Activated CD4-positive, alpha-beta T cell treated with anti-CD3 and anti-CD28 coated beads, Interleukin-2, amount 10 ng/mL, durations not matched to agents 24 days and 14 days (primary cell): ENCODE results near the gene MB. TPM values are rescaled to one million over a fixed set of nuclear protein-coding genes. Genes with fewer than 3 reads are reported as not detected.
"Not testable (repeated sequence)": the region's sequence is repeated elsewhere in the genome, so short reads cannot be mapped to it uniquely, and the experiment has no call there.

ENCODE experiments used
- DNase-seq: peaks from one replicate; pipeline ENCODE4 v3.0.0; 2022
- H3K27ac Mint-ChIP-seq: one replicate; pipeline ENCODE4 v1.8.0; 2022; ENCODE audit warnings: mild to moderate bottlenecking, mixed read lengths
- H3K27me3 Mint-ChIP-seq: one replicate; pipeline ENCODE4 v1.8.0; 2022; ENCODE audit warnings: mixed read lengths
- H3K36me3 Mint-ChIP-seq: one replicate; pipeline ENCODE4 v1.8.0; 2022; ENCODE audit warnings: low read depth, mild to moderate bottlenecking, mixed read lengths
- H3K4me1 Mint-ChIP-seq: one replicate; pipeline ENCODE4 v1.8.0; 2021; ENCODE audit warnings: mixed read lengths
- H3K4me3 Mint-ChIP-seq: one replicate; pipeline ENCODE4 v1.8.0; 2022; ENCODE audit warnings: mild to moderate bottlenecking, moderate library complexity, mixed read lengths
- H3K9me3 Mint-ChIP-seq: one replicate; pipeline ENCODE4 v1.8.0; 2021; ENCODE audit warnings: mixed read lengths
- intact Hi-C: fragments of 100-400 bp; cut with micrococcal nuclease; formaldehyde crosslinking; loops from one replicate; pipeline ENCODE4 v1.15.1; 2023
- total RNA-seq: library from RNA; stranded (reverse); gene quantifications from 2 replicates; pipeline ENCODE4 v1.2.3, GENCODE V29; 2022

Gene MB
- 2.7 and 3.7 TPM in 2 replicates for total RNA-seq

- intact Hi-C loops, result no loop called here
- Mint-ChIP-seq H3K4me3 (no peak within 1 kb of the TSS), H3K27me3 (no peaks in the 10 kb centered on the region), H3K36me3 (no peaks in the 10 kb centered on the region), H3K27ac (no peak within 1 kb of the TSS), H3K9me3 (no peaks in the 10 kb centered on the region), H3K4me1 (peaks cover 14% of the 10 kb centered on the region)
- no peak for DNase-seq
Measured at GRCh38 chr22:35617137-35617755, at the start of gene MB. Gene MB, minus strand, starts transcription at chr22:35617329. Its CDS starts 72 bp downstream, at chr22:35617257.

- intact Hi-C loops, DNase-seq, H3K4me3 Mint-ChIP-seq, H3K27ac Mint-ChIP-seq, H3K27me3 Mint-ChIP-seq, H3K4me1 Mint-ChIP-seq: not testable (repeated sequence)
- H3K36me3 Mint-ChIP-seq, result peaks cover 55% of the 10 kb centered on the region
- H3K9me3 Mint-ChIP-seq, result peaks cover 22% of the 10 kb centered on the region
Measured at GRCh38 chr22:35666699-35667098, 49.6 kb upstream of the MB start.

- intact Hi-C loops, result no loop called here
- DNase-seq, result no peak
- no peaks in the 10 kb centered on the region for H3K27me3 Mint-ChIP-seq
- H3K9me3 Mint-ChIP-seq, result peaks cover 22% of the 10 kb centered on the region
- H3K4me3 Mint-ChIP-seq, result no peak overlapping the region
- no peak overlapping the region for H3K27ac Mint-ChIP-seq
- H3K4me1 Mint-ChIP-seq, result peaks cover 22% of the 10 kb centered on the region
- peaks cover 71% of the 10 kb centered on the region for H3K36me3 Mint-ChIP-seq
Measured at GRCh38 chr22:35664955-35665587, 47.9 kb upstream of the MB start.

- intact Hi-C loops, result no loop called here
- Mint-ChIP-seq H3K9me3 (peaks cover 22% of the 10 kb centered on the region), H3K4me1 (peaks cover 32% of the 10 kb centered on the region), H3K36me3 (peaks cover 83% of the 10 kb centered on the region), H3K27me3 (no peaks in the 10 kb centered on the region), H3K4me3 (peak overlapping the region; percentile 20), H3K27ac (peak overlapping the region; percentile 12)
- DNase-seq, result no peak
Measured at GRCh38 chr22:35663371-35663770, 46.2 kb upstream of the MB start.

- intact Hi-C loops, result no loop called here
- Mint-ChIP-seq H3K9me3 (peaks cover 23% of the 10 kb centered on the region), H3K27me3 (no peaks in the 10 kb centered on the region), H3K27ac (peak overlapping the region; percentile 68), H3K4me3 (no peak overlapping the region), H3K36me3 (peaks cover 84% of the 10 kb centered on the region), H3K4me1 (peaks cover 36% of the 10 kb centered on the region)
- DNase-seq, result no peak
Measured at GRCh38 chr22:35662914-35663313, 45.8 kb upstream of the MB start.

GRCh38 chr22:35661464-35661863 is 44.3 kb upstream of the MB start:
- Mint-ChIP-seq H3K27me3 (no peaks in the 10 kb centered on the region), H3K4me3 (no peak overlapping the region), H3K36me3 (peaks cover 84% of the 10 kb centered on the region), H3K4me1 (peaks cover 48% of the 10 kb centered on the region), H3K27ac (peak overlapping the region; percentile 88), H3K9me3 (peaks cover 19% of the 10 kb centered on the region)
- DNase-seq, result no peak
- intact Hi-C loops, result loop anchor here (1.0 to 2.0 kb wide), 2 partner anchors 13 to 17 kb away; partner anchors contain the start of gene APOL6

GRCh38 chr22:35660291-35661127 is 43.4 kb upstream of the MB start:
- H3K9me3 Mint-ChIP-seq, result peaks cover 19% of the 10 kb centered on the region
- peak; percentile 75 for DNase-seq
- H3K4me1 Mint-ChIP-seq, result peaks cover 53% of the 10 kb centered on the region
- peak overlapping the region; percentile 88 for H3K27ac Mint-ChIP-seq
- no peaks in the 10 kb centered on the region for H3K27me3 Mint-ChIP-seq
- peaks cover 90% of the 10 kb centered on the region for H3K36me3 Mint-ChIP-seq
- intact Hi-C loops, result loop anchor here (1.0 to 2.0 kb wide), 2 partner anchors 12 to 18 kb away; partner anchors contain the start of gene APOL6
- H3K4me3 Mint-ChIP-seq, result peak overlapping the region; percentile 64

- intact Hi-C loops, result no loop called here
- peaks cover 70% of the 10 kb centered on the region for H3K4me1 Mint-ChIP-seq
- no peak for DNase-seq
- no peaks in the 10 kb centered on the region for H3K27me3 Mint-ChIP-seq
- H3K9me3 Mint-ChIP-seq, result peaks cover 23% of the 10 kb centered on the region
- H3K27ac Mint-ChIP-seq, result peak overlapping the region; percentile 56
- H3K4me3 Mint-ChIP-seq, result no peak overlapping the region
- H3K36me3 Mint-ChIP-seq, result peaks cover 94% of the 10 kb centered on the region
Measured at GRCh38 chr22:35657571-35658312, 40.6 kb upstream of the MB start.

GRCh38 chr22:35656284-35656752 is 39.2 kb upstream of the MB start:
- peaks cover 23% of the 10 kb centered on the region for H3K9me3 Mint-ChIP-seq
- no peak for DNase-seq
- H3K36me3 Mint-ChIP-seq, result peaks cover 92% of the 10 kb centered on the region
- H3K4me3 Mint-ChIP-seq, result no peak overlapping the region
- intact Hi-C loops, result no loop called here
- H3K27ac Mint-ChIP-seq, result peak overlapping the region; percentile 44
- no peaks in the 10 kb centered on the region for H3K27me3 Mint-ChIP-seq
- H3K4me1 Mint-ChIP-seq, result peaks cover 59% of the 10 kb centered on the region

- H3K27me3 Mint-ChIP-seq, result no peaks in the 10 kb centered on the region
- peaks cover 26% of the 10 kb centered on the region for H3K9me3 Mint-ChIP-seq
- H3K36me3 Mint-ChIP-seq, result peaks cover 86% of the 10 kb centered on the region
- peaks cover 57% of the 10 kb centered on the region for H3K4me1 Mint-ChIP-seq
- no peak for DNase-seq
- peak overlapping the region; percentile 69 for H3K27ac Mint-ChIP-seq
- peak overlapping the region; percentile 15 for H3K4me3 Mint-ChIP-seq
- intact Hi-C loops, result no loop called here
Measured at GRCh38 chr22:35653824-35654223, 36.7 kb upstream of the MB start.

- peaks cover 14% of the 10 kb centered on the region for H3K9me3 Mint-ChIP-seq
- H3K4me1 Mint-ChIP-seq, result peaks cover 48% of the 10 kb centered on the region
- intact Hi-C loops, result no loop called here
- DNase-seq, result no peak
- peaks cover 61% of the 10 kb centered on the region for H3K36me3 Mint-ChIP-seq
- H3K27me3 Mint-ChIP-seq, result no peaks in the 10 kb centered on the region
- H3K4me3 Mint-ChIP-seq, result peak overlapping the region; percentile 100
- peak overlapping the region; percentile 62 for H3K27ac Mint-ChIP-seq
Measured at GRCh38 chr22:35651085-35651484, 34.0 kb upstream of the MB start.

- no peak for DNase-seq
- peak overlapping the region; percentile 100 for H3K27ac Mint-ChIP-seq
- peaks cover 48% of the 10 kb centered on the region for H3K36me3 Mint-ChIP-seq
- H3K4me1 Mint-ChIP-seq, result peaks cover 42% of the 10 kb centered on the region
- H3K4me3 Mint-ChIP-seq, result peak overlapping the region; percentile 100
- no peaks in the 10 kb centered on the region for H3K27me3 Mint-ChIP-seq
- peaks cover 10% of the 10 kb centered on the region for H3K9me3 Mint-ChIP-seq
- intact Hi-C loops, result loop anchor here (2.0 to 10.0 kb wide), 3 partner anchors 47 to 505 kb away; no protein-coding TSS in a partner anchor
Measured at GRCh38 chr22:35649636-35650250, 32.6 kb upstream of the MB start.
